Osteoblast (primary cell): ENCODE data around the gene CMTM3. TPM values are rescaled to one million over a fixed set of nuclear protein-coding genes. Genes with fewer than 3 reads are reported as not detected.

Source experiments
- DNase-seq: peaks from one replicate; pipeline ENCODE4 v3.0.0; 2011; ENCODE audit warnings: low spot score, mixed read lengths; ENCODE audit not compliant: insufficient read length; ENCODE audit errors: missing footprints
- H2AFZ ChIP-seq: 2 replicates; pipeline ENCODE4 v1.6.0; 2011; ENCODE audit warnings: mild to moderate bottlenecking, low read length
- H3K27ac ChIP-seq: 2 replicates; pipeline ENCODE4 v1.5.1; 2011; ENCODE audit warnings: mild to moderate bottlenecking, low read depth, low read length, moderate library complexity
- H3K27me3 ChIP-seq: 2 replicates; pipeline ENCODE4 v1.6.0; 2012; ENCODE audit warnings: mild to moderate bottlenecking, control low read depth, inconsistent platforms, low read length, moderate library complexity; ENCODE audit not compliant: insufficient read depth
- H3K36me3 ChIP-seq: 2 replicates; pipeline ENCODE4 v1.5.1; 2011; ENCODE audit warnings: mild to moderate bottlenecking, low read length, control low read depth, moderate library complexity; ENCODE audit not compliant: insufficient read depth
- H3K4me1 ChIP-seq: 2 replicates; pipeline ENCODE4 v1.5.1; 2011; ENCODE audit warnings: mild to moderate bottlenecking, low read length, control low read depth, moderate library complexity; ENCODE audit not compliant: insufficient read depth
- H3K4me2 ChIP-seq: 2 replicates; pipeline ENCODE4 v1.6.0; 2011; ENCODE audit warnings: mild to moderate bottlenecking, low read length; ENCODE audit not compliant: insufficient read depth
- H3K4me3 ChIP-seq: fragments of 200-600 bp; sonication (generic); 3 replicates; pipeline ENCODE4 v1.5.1; 2012; ENCODE audit warnings: mild to moderate bottlenecking, low read length, inconsistent platforms; ENCODE audit not compliant: insufficient read depth
- H3K79me2 ChIP-seq: 2 replicates; pipeline ENCODE4 v1.6.0; 2012; ENCODE audit warnings: mild to moderate bottlenecking, low read length, control low read depth, inconsistent platforms; ENCODE audit not compliant: insufficient read depth
- H3K9me3 ChIP-seq: 2 replicates; pipeline ENCODE4 v1.5.1; 2011; ENCODE audit warnings: low read depth, low read length, control low read depth
- H4K20me1 ChIP-seq: 2 replicates; pipeline ENCODE4 v1.6.0; 2012; ENCODE audit warnings: mild to moderate bottlenecking, low read length, control low read depth; ENCODE audit not compliant: insufficient read depth
- CTCF ChIP-seq: IDR thresholded peaks from 2 replicates; pipeline ENCODE4 v1.5.1; 2011; ENCODE audit warnings: mild to moderate bottlenecking, low read depth, low read length, moderate library complexity; ENCODE audit errors: extremely low read depth
- total RNA-seq: library from RNA; depleted of rRNA; stranded (reverse); fragments of >200 nt; gene quantifications from 2 replicates; pipeline ENCODE4 v1.2.3, GENCODE V29; 2012

The CMTM3 gene
- 24.6 and 29.8 TPM in 2 replicates for total RNA-seq

GRCh38 chr16:66604376-66605176 is at the start of gene CMTM3:
Gene CMTM3, plus strand, starts transcription at chr16:66604704. Its CDS starts 102 bp downstream, at chr16:66604806.
- H3K4me3 ChIP-seq: peak within 1 kb of the TSS; percentile 84
- H3K4me2 ChIP-seq: peak within 1 kb of the TSS; percentile 82
- peak within 1 kb of the TSS; percentile 48 for H3K27ac ChIP-seq
- DNase-seq: peak; percentile 98
- peak; percentile 45 for TF ChIP-seq CTCF
- H2AFZ ChIP-seq: peak within 1 kb of the TSS; percentile 70
- no peaks in the 10 kb centered on the region for H3K27me3 ChIP-seq
- peaks cover 7% of the 10 kb centered on the region for H4K20me1 ChIP-seq
- H3K9me3 ChIP-seq: no peaks in the 10 kb centered on the region
- peaks cover 21% of the 10 kb centered on the region for H3K4me1 ChIP-seq
- peaks cover under 1% of the 10 kb centered on the region for H3K36me3 ChIP-seq
- H3K79me2 ChIP-seq: peaks cover 26% of the 10 kb centered on the region

- DNase-seq: no peak
- H3K9me3 ChIP-seq: no peaks in the 10 kb centered on the region
- H3K4me1 ChIP-seq: no peaks in the 10 kb centered on the region
- H3K27ac ChIP-seq: no peak overlapping the region
- no peak for TF ChIP-seq CTCF
- H4K20me1 ChIP-seq: no peaks in the 10 kb centered on the region
- peaks cover 17% of the 10 kb centered on the region for H3K36me3 ChIP-seq
- H3K79me2 ChIP-seq: peaks cover 51% of the 10 kb centered on the region
- H3K4me2 ChIP-seq: no peak overlapping the region
- no peaks in the 10 kb centered on the region for H3K27me3 ChIP-seq
- no peak overlapping the region for H3K4me3 ChIP-seq
- H2AFZ ChIP-seq: no peak overlapping the region
These were observed 44.4 kb upstream of the CMTM3 start for GRCh38 chr16:66560107-66560506.

GRCh38 chr16:66561381-66562080 is 43.0 kb upstream of the CMTM3 start:
- Histone ChIP-seq H3K27ac (no peak overlapping the region), H3K4me3 (no peak overlapping the region), H4K20me1 (no peaks in the 10 kb centered on the region), H3K36me3 (peaks cover 23% of the 10 kb centered on the region), H3K4me2 (no peak overlapping the region), H3K9me3 (no peaks in the 10 kb centered on the region), H2AFZ (no peak overlapping the region), H3K4me1 (no peaks in the 10 kb centered on the region), H3K79me2 (peaks cover 38% of the 10 kb centered on the region), H3K27me3 (no peaks in the 10 kb centered on the region)
- no peak for TF ChIP-seq CTCF
- DNase-seq: no peak

- DNase-seq: no peak
These were observed 42.1 kb upstream of the CMTM3 start for GRCh38 chr16:66562409-66562808.

More at GRCh38 chr16:66562409-66562808, 42.1 kb upstream of the CMTM3 start:
- no peak overlapping the region for H3K4me3 ChIP-seq
- no peak overlapping the region for H2AFZ ChIP-seq
- peaks cover 36% of the 10 kb centered on the region for H3K79me2 ChIP-seq
- no peaks in the 10 kb centered on the region for H3K4me1 ChIP-seq
- peaks cover 28% of the 10 kb centered on the region for H3K36me3 ChIP-seq
- no peaks in the 10 kb centered on the region for H3K27me3 ChIP-seq
- TF ChIP-seq CTCF: no peak
- no peaks in the 10 kb centered on the region for H4K20me1 ChIP-seq
- no peak overlapping the region for H3K27ac ChIP-seq
- H3K9me3 ChIP-seq: no peaks in the 10 kb centered on the region
- no peak overlapping the region for H3K4me2 ChIP-seq
